HepG2 (cell line): Measurements from ENCODE around the gene PIR. TPM values are rescaled to one million over a fixed set of nuclear protein-coding genes. Genes with fewer than 3 reads are reported as not detected.

Experiments
- ATAC-seq: fragments of 200-7000 bp; cut with Tn5 transposase; 3 replicates; pipeline ENCODE4 v1.9.1; 2020; ENCODE audit warnings: mild to moderate bottlenecking, moderate library complexity
- BruUV-seq: library from RNA; stranded (reverse); fragments of 400-500 nt; replicated peaks from 2 replicates; lab custom pipeline; 2021; lab: Mats Ljungman, UMichigan
- CTCF ChIA-PET: fragments of 300-600 bp; formaldehyde crosslinking; extraction: SDS; loops from one replicate; lab custom pipeline; 2021; ENCODE audit warnings: low total read pairs, inconsistent platforms, low intra/inter-chr PET ratio; lab: Yijun Ruan, JAX
- POLR2A ChIA-PET: fragments of 350-600 bp; sonication (Branson Sonifier 250); formaldehyde crosslinking; loops from one replicate; lab custom pipeline; 2020; ENCODE audit warnings: antibody characterized with exemption, inconsistent platforms; lab: Yijun Ruan, JAX
- DNase-seq: peaks from one replicate; pipeline ENCODE4 v3.0.0-alpha.2; 2015; ENCODE audit warnings: low spot score
- FAIRE-seq: peaks from 3 replicates; lab custom pipeline; 2011; peaks lifted over from hg19 to GRCh38; lab: Jason Lieb, UNC
- H2AFZ ChIP-seq: one replicate; pipeline ENCODE4 v1.6.1; 2011; ENCODE audit warnings: low read length, inconsistent platforms
- H3K27ac ChIP-seq: fragments of 300-600 bp; 3 replicates; pipeline ENCODE4 v1.8.0; 2011; ENCODE audit warnings: mixed run types, mild to moderate bottlenecking, mixed read lengths, low read length, inconsistent platforms; ENCODE audit not compliant: insufficient read depth; ENCODE audit errors: extremely low read length
- H3K27me3 ChIP-seq, 2 experiments: fragments of 200-600 bp in 1 of 2; 2 replicates in 1 of 2; 3 replicates in 1 of 2; pipeline versions ENCODE4 v1.6.0 to v1.8.0; 2011; ENCODE audit warnings: low read length in 2 of 2, mild to moderate bottlenecking in 2 of 2, moderate library complexity in 2 of 2, inconsistent platforms in 1 of 2; ENCODE audit not compliant: insufficient read depth in 2 of 2, control insufficient read depth in 1 of 2
- H3K36me3 ChIP-seq, 2 experiments: fragments of 200-600 bp in 1 of 2; replicated peaks in 1 of 2; 2 replicates in 1 of 2; 3 replicates in 1 of 2; pipeline versions ENCODE4 v1.5.1 to v1.8.0; 2011; ENCODE audit warnings: low read length in 2 of 2, inconsistent platforms in 1 of 2; ENCODE audit not compliant: insufficient read depth in 2 of 2, control insufficient read depth in 1 of 2
- H3K4me1 ChIP-seq: 2 replicates; pipeline ENCODE4 v1.5.1; 2012; ENCODE audit warnings: low read length, inconsistent platforms; ENCODE audit not compliant: insufficient read depth
- H3K4me2 ChIP-seq: 2 replicates; pipeline ENCODE4 v1.6.0; 2011; ENCODE audit warnings: low read depth, low read length, inconsistent platforms
- H3K4me3 ChIP-seq, 3 experiments: fragments of 200-600 bp in 1 of 3; sonication (generic), shearing (Covaris generic) in 1 of 3; replicated peaks in 1 of 3; 2 replicates each; pipeline ENCODE4 v1.5.1; 2011 to 2016; ENCODE audit warnings: low read length in 3 of 3, inconsistent platforms in 2 of 3, low read depth in 2 of 3, mild to moderate bottlenecking in 2 of 3, control low read depth in 1 of 3, mixed read lengths in 1 of 3; ENCODE audit not compliant: insufficient read depth in 1 of 3
- H3K79me2 ChIP-seq: one replicate; pipeline ENCODE4 v1.6.1; 2011; ENCODE audit warnings: low read length, inconsistent platforms; ENCODE audit not compliant: insufficient read depth
- H3K9ac ChIP-seq: 2 replicates; pipeline ENCODE4 v1.6.0; 2011; ENCODE audit warnings: mild to moderate bottlenecking, low read depth, low read length, inconsistent platforms; ENCODE audit not compliant: insufficient read depth
- H3K9me3 ChIP-seq: 2 replicates; pipeline ENCODE4 v1.5.1; 2012; ENCODE audit warnings: mild to moderate bottlenecking, low read length
- H4K20me1 ChIP-seq: 2 replicates; pipeline ENCODE4 v1.6.0; 2011; ENCODE audit warnings: inconsistent platforms, mild to moderate bottlenecking, low read length, moderate library complexity; ENCODE audit not compliant: insufficient read depth
- CENPBD1 ChIP-seq: sonication (generic); formaldehyde crosslinking; IDR thresholded peaks from 2 replicates; pipeline ENCODE4 v1.8.0; 2022; ENCODE audit warnings: missing genetic modification reagents, low read depth, mild to moderate bottlenecking, borderline replicate concordance
- DMAP1 ChIP-seq: IDR thresholded peaks from 2 replicates; pipeline ENCODE4 v1.6.1; 2016
- LCORL ChIP-seq, 2 experiments: fragments of 450-650 bp in 1 of 2; sonication (generic) in 1 of 2; formaldehyde crosslinking in 1 of 2; IDR thresholded peaks; 2 replicates each; pipeline versions ENCODE4 v1.5.0 to v1.6.1; 2017 to 2020; ENCODE audit warnings: antibody characterized with exemption in 1 of 2, missing genetic modification reagents in 1 of 2
- MYC ChIP-seq: sonication (generic); formaldehyde crosslinking; IDR thresholded peaks from 2 replicates; pipeline ENCODE4 v1.9.0; 2021; ENCODE audit warnings: missing genetic modification reagents, borderline replicate concordance
- TSC22D2 ChIP-seq: sonication (generic); formaldehyde crosslinking; IDR thresholded peaks from 2 replicates; pipeline ENCODE4 v1.5.1; 2020; ENCODE audit warnings: missing genetic modification reagents, mild to moderate bottlenecking, borderline replicate concordance
- ZBTB7B ChIP-seq: sonication (generic); formaldehyde crosslinking; IDR thresholded peaks from 2 replicates; pipeline ENCODE4 v1.4.0; 2020; ENCODE audit warnings: missing genetic modification reagents
- ZNF276 ChIP-seq: sonication (generic); formaldehyde crosslinking; IDR thresholded peaks from 2 replicates; pipeline ENCODE4 v1.4.0; 2020; ENCODE audit warnings: mild to moderate bottlenecking, low read depth, missing genetic modification reagents
- WGBS: methylation state at CpG from one replicate; pipeline ENCODE4 v1.1.6; 2017; ENCODE audit warnings: low lambda C conversion rate; 5-methylcytosine and 5-hydroxymethylcytosine counted together
- in situ Hi-C: cut with HindIII; loops from 2 replicates; pipeline ENCODE4 v1.10.0; 2017; ENCODE audit warnings: low pct_unique_long_range_greater_than_20kb; ENCODE audit not compliant: extremely low pct_ligation_motif_present
- intact Hi-C: fragments of 100-400 bp; cut with micrococcal nuclease; formaldehyde crosslinking; loops from one replicate; pipeline ENCODE4 v1.10.0; 2022; ENCODE audit not compliant: unreplicated experiment
- polyA plus RNA-seq, 8 experiments: library from polyadenylated mRNA; depleted of rRNA in 3 of 8; stranded (reverse) in 7 of 8; unstranded in 1 of 8; fragments of >200 nt; fragmentation: Illumina TruSeq in 4 of 8; extraction: Trizol in 4 of 8; gene quantifications; 2 replicates each; pipeline versions ENCODE4 v1.2.1 to v1.2.3, GENCODE V29; 2011 to 2016; ENCODE audit warnings: low read depth in 4 of 8, missing spikeins in 1 of 8, mixed read lengths in 1 of 8; ENCODE audit not compliant: insufficient read depth in 1 of 8
- total RNA-seq, 5 experiments: library from RNA; depleted of rRNA; stranded (reverse); fragments of >200 nt; fragmentation: Illumina TruSeq; extraction: Trizol; gene quantifications; 2 replicates each; pipeline ENCODE4 v1.2.3, GENCODE V29; 2016; ENCODE audit warnings: low read depth in 1 of 5

Gene PIR
- total and polyA plus RNA-seq, 2 of the 13 experiments (the other 11 are each of a cell fraction or from before 2014, with no cell fraction given), result 12.2 to 38.0 TPM

- TF ChIP-seq ZBTB7B (CRISPR knock-in tag) (no peak), MYC (CRISPR knock-in tag) (no peak)
- TF ChIP-seq, all 625 proteins: peak for 71
These were observed at the start of gene PIR (continued) for GRCh38 chrX:15493118-15493962.

GRCh38 chrX:15530318-15530717 is 37.2 kb upstream of the PIR start:
- H3K9ac ChIP-seq, result no peak overlapping the region
- in situ Hi-C loops, result no loop called here
- H3K4me2 ChIP-seq, result no peak overlapping the region
- no peak for TF ChIP-seq LCORL (IDR thresholded peaks at IDR 0.05)
- TF ChIP-seq LCORL (CRISPR knock-in tag; IDR thresholded peaks at IDR 0.05), result no peak
- no peak for TF ChIP-seq CENPBD1 (CRISPR knock-in tag)
- no peak for TF ChIP-seq ZNF276 (CRISPR knock-in tag)
- TF ChIP-seq DMAP1 (CRISPR knock-in tag), result no peak
- TF ChIP-seq TSC22D2 (CRISPR knock-in tag), result no peak
- no peak for FAIRE-seq
- no peaks in the 10 kb centered on the region for H3K36me3 ChIP-seq
- no peak overlapping the region for H2AFZ ChIP-seq
- H3K9me3 ChIP-seq, result no peaks in the 10 kb centered on the region
- H3K27me3 ChIP-seq, result no peaks in the 10 kb centered on the region
- H3K4me1 ChIP-seq, result no peaks in the 10 kb centered on the region
- POLR2A ChIA-PET, result no interaction called here
- no peaks in the 10 kb centered on the region for H4K20me1 ChIP-seq
- DNase-seq, result no peak
- no TSS peak for BruUV-seq
- H3K4me3 ChIP-seq, result no peak overlapping the region
- no peak overlapping the region for H3K27ac ChIP-seq
- H3K79me2 ChIP-seq, result no peaks in the 10 kb centered on the region
- CTCF ChIA-PET, result no interaction called here
- no peak for ATAC-seq
- 49% methylated on average over 5 of the region's 6 CpGs for WGBS
- intact Hi-C loops, result no loop called here
